WTC11 (cell line): ENCODE results near the gene SUPV3L1. TPM values are rescaled to one million over a fixed set of nuclear protein-coding genes. Genes with fewer than 3 reads are reported as not detected.

Experiments used
- ATAC-seq: fragments of 200-7000 bp; cut with Tn5 transposase; 2 replicates; pipeline ENCODE4 v1.10.0; 2021; ENCODE audit warnings: mild to moderate bottlenecking, moderate library complexity
- CTCF ChIA-PET: fragments of 300-600 bp; sonication (Branson Sonifier 250); formaldehyde crosslinking; loops from one replicate; lab custom pipeline; 2021; ENCODE audit warnings: antibody characterized with exemption; lab: Charles Lee
- POLR2A ChIA-PET: fragments of 350-600 bp; sonication (Branson Sonifier 250); formaldehyde crosslinking; loops from one replicate; lab custom pipeline; 2021; ENCODE audit warnings: antibody characterized with exemption; lab: Charles Lee
- DNase-seq: peaks from one replicate; pipeline ENCODE4 v3.0.0; 2021; ENCODE audit warnings: low spot score
- H3K27ac Mint-ChIP-seq: 2 replicates; pipeline ENCODE4 v1.8.0; 2021; ENCODE audit warnings: mixed read lengths
- H3K27me3 Mint-ChIP-seq: 2 replicates; pipeline ENCODE4 v1.8.0; 2021; ENCODE audit warnings: low read depth, mild to moderate bottlenecking, moderate library complexity, mixed read lengths
- H3K36me3 Mint-ChIP-seq: 2 replicates; pipeline ENCODE4 v1.8.0; 2021; ENCODE audit warnings: mixed read lengths
- H3K4me1 Mint-ChIP-seq: 2 replicates; pipeline ENCODE4 v1.8.0; 2022; ENCODE audit warnings: mixed read lengths
- H3K4me3 Mint-ChIP-seq: 2 replicates; pipeline ENCODE4 v1.8.0; 2021; ENCODE audit warnings: mild to moderate bottlenecking, moderate library complexity, mixed read lengths
- H3K9me3 Mint-ChIP-seq: 2 replicates; pipeline ENCODE4 v1.8.0; 2021; ENCODE audit warnings: mixed read lengths
- ATF3 ChIP-seq: sonication (generic); formaldehyde crosslinking; conservative IDR thresholded peaks from 2 replicates; pipeline ENCODE4 v1.8.1; 2022; ENCODE audit warnings: mild to moderate bottlenecking, missing genetic modification reagents
- CBFB ChIP-seq: sonication (generic); formaldehyde crosslinking; IDR thresholded peaks from 2 replicates; pipeline ENCODE4 v1.8.1; 2022; ENCODE audit warnings: mild to moderate bottlenecking, low read depth, missing genetic modification reagents
- FOXK1 ChIP-seq: sonication (generic); formaldehyde crosslinking; IDR thresholded peaks from 2 replicates; pipeline ENCODE4 v1.8.0; 2022; ENCODE audit warnings: mild to moderate bottlenecking, moderate library complexity, missing genetic modification reagents
- GABPB1 ChIP-seq: sonication (generic); formaldehyde crosslinking; IDR thresholded peaks from 2 replicates; pipeline ENCODE4 v1.8.1; 2023; ENCODE audit warnings: mild to moderate bottlenecking, missing genetic modification reagents
- GTF2I ChIP-seq: fragments of 250-450 bp; sonication (Bioruptor Pico); conservative IDR thresholded peaks from 2 replicates; pipeline ENCODE4 v1.4.0; 2021; ENCODE audit warnings: mild to moderate bottlenecking
- NFATC4 ChIP-seq: fragments of 250-450 bp; sonication (Bioruptor Pico); IDR thresholded peaks from 2 replicates; pipeline ENCODE4 v1.9.0; 2021; ENCODE audit warnings: mild to moderate bottlenecking
- NR2C2 ChIP-seq: sonication (generic); formaldehyde crosslinking; IDR thresholded peaks from 2 replicates; pipeline ENCODE4 v1.8.0; 2022; ENCODE audit warnings: mild to moderate bottlenecking, missing genetic modification reagents
- NR3C1 ChIP-seq: sonication (generic); formaldehyde crosslinking; conservative IDR thresholded peaks from 2 replicates; pipeline ENCODE4 v1.8.1; 2023; ENCODE audit warnings: low read depth, mild to moderate bottlenecking, missing genetic modification reagents
- RORB ChIP-seq: fragments of 250-450 bp; sonication (Bioruptor Pico); IDR thresholded peaks from 2 replicates; pipeline ENCODE4 v1.9.0; 2021; ENCODE audit warnings: mild to moderate bottlenecking
- SMAD3 ChIP-seq: sonication (generic); formaldehyde crosslinking; IDR thresholded peaks from 2 replicates; pipeline ENCODE4 v1.8.0; 2022; ENCODE audit warnings: missing genetic modification reagents, mild to moderate bottlenecking, borderline replicate concordance
- USF2 ChIP-seq: sonication (generic); formaldehyde crosslinking; IDR thresholded peaks from 2 replicates; pipeline ENCODE4 v1.8.1; 2023; ENCODE audit warnings: mild to moderate bottlenecking, missing genetic modification reagents, moderate library complexity
- ZBTB21 ChIP-seq: sonication (generic); formaldehyde crosslinking; IDR thresholded peaks from 2 replicates; pipeline ENCODE4 v1.8.1; 2023; ENCODE audit warnings: mild to moderate bottlenecking, missing genetic modification reagents, borderline replicate concordance
- ZNF121 ChIP-seq: sonication (generic); formaldehyde crosslinking; IDR thresholded peaks from 2 replicates; pipeline ENCODE4 v1.8.0; 2023; ENCODE audit warnings: missing genetic modification reagents
- ZNF219 ChIP-seq: sonication (generic); formaldehyde crosslinking; IDR thresholded peaks from 2 replicates; pipeline ENCODE4 v1.8.0; 2023; ENCODE audit warnings: missing genetic modification reagents, mild to moderate bottlenecking, borderline replicate concordance
- ZNF263 ChIP-seq: sonication (generic); formaldehyde crosslinking; IDR thresholded peaks from 2 replicates; pipeline ENCODE4 v1.8.1; 2022; ENCODE audit warnings: low read depth, mild to moderate bottlenecking, moderate library complexity, missing genetic modification reagents
- ZNF423 ChIP-seq: fragments of 250-450 bp; sonication (Bioruptor Pico); IDR thresholded peaks from 2 replicates; pipeline ENCODE4 v2.1.2; 2022; ENCODE audit warnings: mild to moderate bottlenecking, moderate library complexity
- total RNA-seq: library from RNA; stranded (reverse); gene quantifications from 3 replicates; pipeline ENCODE4 v1.2.3, GENCODE V29; 2021
- TF ChIP-seq, protein P1 (sequence below): sonication (generic); formaldehyde crosslinking; IDR thresholded peaks from 2 replicates; pipeline ENCODE4 v1.8.1; 2022; ENCODE audit warnings: mild to moderate bottlenecking, moderate library complexity, missing genetic modification reagents
- TF ChIP-seq, protein P2 (sequence below): sonication (generic); formaldehyde crosslinking; IDR thresholded peaks from 2 replicates; pipeline ENCODE4 v1.8.0; 2022; ENCODE audit warnings: mild to moderate bottlenecking, missing genetic modification reagents
- TF ChIP-seq, protein P3 (sequence below): sonication (generic); formaldehyde crosslinking; IDR thresholded peaks from 2 replicates; pipeline ENCODE4 v1.8.0; 2023; ENCODE audit warnings: mild to moderate bottlenecking, missing genetic modification reagents
- TF ChIP-seq, protein P4 (sequence below): sonication (generic); formaldehyde crosslinking; IDR thresholded peaks from 2 replicates; pipeline ENCODE4 v1.8.1; 2023; ENCODE audit warnings: mild to moderate bottlenecking, moderate library complexity, missing genetic modification reagents

SUPV3L1 gene
- total RNA-seq, 1 experiment from 2014 or later: 41.2 TPM

- Mint-ChIP-seq H3K4me3 (no peak overlapping the region), H3K4me1 (peaks cover 16% of the 10 kb centered on the region), H3K36me3 (no peaks in the 10 kb centered on the region), H3K27ac (no peak overlapping the region), H3K9me3 (no peaks in the 10 kb centered on the region), H3K27me3 (no peaks in the 10 kb centered on the region)
- no peak for TF ChIP-seq ZNF423 (CRISPR knock-in tag)
- TF ChIP-seq GTF2I: no peak
- TF ChIP-seq, protein P1, sequence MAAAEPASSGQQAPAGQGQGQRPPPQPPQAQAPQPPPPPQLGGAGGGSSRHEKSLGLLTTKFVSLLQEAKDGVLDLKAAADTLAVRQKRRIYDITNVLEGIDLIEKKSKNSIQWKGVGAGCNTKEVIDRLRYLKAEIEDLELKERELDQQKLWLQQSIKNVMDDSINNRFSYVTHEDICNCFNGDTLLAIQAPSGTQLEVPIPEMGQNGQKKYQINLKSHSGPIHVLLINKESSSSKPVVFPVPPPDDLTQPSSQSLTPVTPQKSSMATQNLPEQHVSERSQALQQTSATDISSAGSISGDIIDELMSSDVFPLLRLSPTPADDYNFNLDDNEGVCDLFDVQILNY (CRISPR knock-in tag): no peak
- no peak for TF ChIP-seq SMAD3 (CRISPR knock-in tag)
- DNase-seq (no peak), ATAC-seq (no peak)
- CTCF ChIA-PET: interaction anchor here (1.1 to 1.5 kb wide), 3 partner anchors 13 to 183 kb away, joined by 3 to 4 read pairs (median 3); no protein-coding TSS in a partner anchor
- POLR2A ChIA-PET: no interaction called here
Measured at GRCh38 chr10:69224862-69225657, 45.0 kb downstream of the SUPV3L1 start.

DNA sequence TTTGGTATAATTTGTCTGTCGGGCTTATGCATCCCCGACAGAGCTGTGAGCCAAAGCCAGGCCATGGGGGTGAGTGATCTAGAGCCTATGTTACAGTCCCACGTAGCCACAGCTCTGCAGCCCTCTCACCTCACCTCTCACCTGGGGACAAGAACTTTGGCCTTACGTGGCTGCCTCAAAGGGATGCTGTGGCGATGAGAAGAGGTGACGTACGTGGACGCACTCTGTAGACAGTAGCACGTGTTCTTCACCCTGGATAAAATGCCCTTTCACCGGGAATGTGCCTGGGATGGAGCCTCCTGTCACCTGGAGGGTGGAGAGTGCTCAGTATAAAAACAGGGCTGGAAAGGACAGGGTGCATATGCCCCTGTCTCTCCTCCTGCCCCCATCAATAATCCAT, 45.6 kb downstream of the SUPV3L1 start:
- H3K4me1 Mint-ChIP-seq: peaks cover 16% of the 10 kb centered on the region
- TF ChIP-seq CBFB (no peak), NR3C1 (CRISPR knock-in tag) (no peak), ZNF121 (CRISPR knock-in tag) (no peak), USF2 (CRISPR knock-in tag) (no peak), NR2C2 (no peak), GABPB1 (CRISPR knock-in tag) (no peak), ATF3 (CRISPR knock-in tag) (no peak), RORB (CRISPR knock-in tag) (no peak), ZNF219 (CRISPR knock-in tag) (no peak), FOXK1 (CRISPR knock-in tag) (no peak), ZBTB21 (CRISPR knock-in tag) (no peak), ZNF263 (CRISPR knock-in tag) (no peak), NFATC4 (CRISPR knock-in tag) (no peak)
- TF ChIP-seq, protein P2, sequence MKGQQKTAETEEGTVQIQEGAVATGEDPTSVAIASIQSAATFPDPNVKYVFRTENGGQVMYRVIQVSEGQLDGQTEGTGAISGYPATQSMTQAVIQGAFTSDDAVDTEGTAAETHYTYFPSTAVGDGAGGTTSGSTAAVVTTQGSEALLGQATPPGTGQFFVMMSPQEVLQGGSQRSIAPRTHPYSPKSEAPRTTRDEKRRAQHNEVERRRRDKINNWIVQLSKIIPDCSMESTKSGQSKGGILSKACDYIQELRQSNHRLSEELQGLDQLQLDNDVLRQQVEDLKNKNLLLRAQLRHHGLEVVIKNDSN (CRISPR knock-in tag): no peak
- TF ChIP-seq, protein P3, sequence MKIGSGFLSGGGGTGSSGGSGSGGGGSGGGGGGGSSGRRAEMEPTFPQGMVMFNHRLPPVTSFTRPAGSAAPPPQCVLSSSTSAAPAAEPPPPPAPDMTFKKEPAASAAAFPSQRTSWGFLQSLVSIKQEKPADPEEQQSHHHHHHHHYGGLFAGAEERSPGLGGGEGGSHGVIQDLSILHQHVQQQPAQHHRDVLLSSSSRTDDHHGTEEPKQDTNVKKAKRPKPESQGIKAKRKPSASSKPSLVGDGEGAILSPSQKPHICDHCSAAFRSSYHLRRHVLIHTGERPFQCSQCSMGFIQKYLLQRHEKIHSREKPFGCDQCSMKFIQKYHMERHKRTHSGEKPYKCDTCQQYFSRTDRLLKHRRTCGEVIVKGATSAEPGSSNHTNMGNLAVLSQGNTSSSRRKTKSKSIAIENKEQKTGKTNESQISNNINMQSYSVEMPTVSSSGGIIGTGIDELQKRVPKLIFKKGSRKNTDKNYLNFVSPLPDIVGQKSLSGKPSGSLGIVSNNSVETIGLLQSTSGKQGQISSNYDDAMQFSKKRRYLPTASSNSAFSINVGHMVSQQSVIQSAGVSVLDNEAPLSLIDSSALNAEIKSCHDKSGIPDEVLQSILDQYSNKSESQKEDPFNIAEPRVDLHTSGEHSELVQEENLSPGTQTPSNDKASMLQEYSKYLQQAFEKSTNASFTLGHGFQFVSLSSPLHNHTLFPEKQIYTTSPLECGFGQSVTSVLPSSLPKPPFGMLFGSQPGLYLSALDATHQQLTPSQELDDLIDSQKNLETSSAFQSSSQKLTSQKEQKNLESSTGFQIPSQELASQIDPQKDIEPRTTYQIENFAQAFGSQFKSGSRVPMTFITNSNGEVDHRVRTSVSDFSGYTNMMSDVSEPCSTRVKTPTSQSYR (CRISPR knock-in tag): no peak
- TF ChIP-seq, protein P4, sequence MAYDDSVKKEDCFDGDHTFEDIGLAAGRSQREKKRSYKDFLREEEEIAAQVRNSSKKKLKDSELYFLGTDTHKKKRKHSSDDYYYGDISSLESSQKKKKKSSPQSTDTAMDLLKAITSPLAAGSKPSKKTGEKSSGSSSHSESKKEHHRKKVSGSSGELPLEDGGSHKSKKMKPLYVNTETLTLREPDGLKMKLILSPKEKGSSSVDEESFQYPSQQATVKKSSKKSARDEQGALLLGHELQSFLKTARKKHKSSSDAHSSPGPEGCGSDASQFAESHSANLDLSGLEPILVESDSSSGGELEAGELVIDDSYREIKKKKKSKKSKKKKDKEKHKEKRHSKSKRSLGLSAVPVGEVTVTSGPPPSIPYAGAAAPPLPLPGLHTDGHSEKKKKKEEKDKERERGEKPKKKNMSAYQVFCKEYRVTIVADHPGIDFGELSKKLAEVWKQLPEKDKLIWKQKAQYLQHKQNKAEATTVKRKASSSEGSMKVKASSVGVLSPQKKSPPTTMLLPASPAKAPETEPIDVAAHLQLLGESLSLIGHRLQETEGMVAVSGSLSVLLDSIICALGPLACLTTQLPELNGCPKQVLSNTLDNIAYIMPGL (CRISPR knock-in tag): no peak
- POLR2A ChIA-PET: no interaction called here
- CTCF ChIA-PET: interaction anchor here (1.1 to 1.5 kb wide), 4 partner anchors 14 to 183 kb away, joined by 3 to 4 read pairs (median 3); no protein-coding TSS in a partner anchor
- H3K4me3 Mint-ChIP-seq: no peak overlapping the region
- no peaks in the 10 kb centered on the region for H3K27me3 Mint-ChIP-seq
- no peak for DNase-seq
- H3K9me3 Mint-ChIP-seq: no peaks in the 10 kb centered on the region
- no peak overlapping the region for H3K27ac Mint-ChIP-seq
- no peaks in the 10 kb centered on the region for H3K36me3 Mint-ChIP-seq
- no peak for ATAC-seq
